ENCODE measurements around the gene LARGE1.

LARGE1 gene

DNA sequence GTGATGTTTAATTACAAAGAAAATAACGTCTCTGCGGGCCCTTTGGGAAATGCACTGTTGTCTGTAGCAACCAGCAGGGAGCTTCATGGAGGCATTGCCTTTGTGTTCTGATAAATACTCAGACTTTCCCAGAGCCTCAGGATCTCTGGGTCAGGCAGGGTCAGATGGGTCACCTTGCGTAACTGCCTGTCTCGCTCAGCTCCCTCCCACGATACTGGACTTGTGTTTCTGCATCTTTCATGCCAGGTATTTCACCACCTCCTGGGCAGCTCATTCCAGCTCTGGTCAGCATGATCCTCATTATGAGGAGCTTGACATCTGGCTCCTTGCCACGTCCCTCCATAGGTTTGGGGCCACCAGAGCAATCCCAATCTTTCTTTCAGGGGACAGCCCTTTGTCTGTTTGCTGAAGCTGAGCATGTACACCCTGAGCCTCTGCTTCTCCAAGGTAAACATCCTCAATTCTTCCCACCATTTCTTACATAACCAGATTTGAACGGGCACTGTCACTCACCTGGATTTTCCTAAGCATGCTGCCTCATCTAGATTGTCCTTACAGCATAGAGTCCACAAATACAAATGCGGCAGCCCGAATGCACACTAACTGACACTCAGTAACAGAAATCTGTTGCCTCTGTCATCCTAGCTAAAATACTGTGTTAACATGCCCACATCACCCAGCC lies 162.3 kb downstream of the LARGE1 start:
- DNase-seq = no peak

DNA sequence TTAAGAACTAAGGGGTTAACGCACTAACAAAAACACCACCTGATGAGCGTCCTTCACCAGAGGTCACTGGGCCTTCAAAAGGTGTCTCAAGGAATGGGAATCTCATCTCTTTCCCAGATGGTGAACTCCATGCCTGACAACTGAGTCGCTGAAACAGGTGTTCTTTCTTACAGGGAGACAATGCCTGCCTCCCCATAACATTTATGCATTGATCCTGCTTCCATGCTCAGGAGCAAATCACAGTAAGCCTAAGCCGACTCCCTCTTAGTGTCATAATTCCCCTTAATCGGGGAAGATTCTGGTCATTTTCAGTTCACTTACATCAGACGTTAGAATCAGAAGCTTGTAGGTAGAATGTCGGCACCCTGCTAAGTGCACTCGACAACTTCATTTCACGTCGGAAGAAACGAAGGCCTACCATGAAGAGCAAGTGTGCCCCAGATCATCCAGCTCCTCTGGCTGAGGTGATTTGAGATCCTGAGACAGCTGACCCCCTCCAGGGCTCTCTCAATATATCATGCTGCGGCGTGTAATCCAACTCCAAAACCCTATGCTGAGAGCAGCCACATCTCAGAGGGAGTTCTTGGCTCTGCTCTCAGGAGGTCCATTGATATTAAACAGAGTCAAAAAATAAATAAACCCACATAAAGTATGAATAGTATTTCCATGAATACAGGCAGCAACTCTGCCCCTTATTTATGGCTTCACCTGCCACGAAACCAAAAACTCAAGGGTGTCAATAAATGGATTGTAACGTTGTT lies 163.1 kb downstream of the LARGE1 start:
- DNase-seq = no peak

DNA sequence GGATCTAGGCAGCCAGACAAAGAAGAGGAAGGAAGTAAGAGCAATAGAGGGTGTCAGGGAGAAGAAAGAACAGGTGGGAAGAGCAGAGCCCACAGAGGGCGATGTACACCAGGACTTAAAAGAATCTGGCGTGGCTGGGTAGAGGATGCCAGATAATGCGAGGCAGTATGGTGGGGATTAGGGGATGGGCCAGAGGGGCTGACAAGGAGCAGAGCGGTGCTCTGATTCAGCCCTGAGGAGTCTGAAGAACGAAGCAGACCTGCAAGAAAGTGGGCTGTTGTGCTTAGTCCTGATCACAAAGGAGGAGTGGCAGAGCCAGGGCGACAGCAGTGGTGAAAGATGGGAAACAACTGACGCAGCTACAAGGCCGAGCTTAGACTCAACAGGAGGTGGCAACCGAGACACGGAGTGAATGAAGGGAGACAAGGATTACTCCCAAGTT lies 163.7 kb downstream of the LARGE1 start:
- DNase-seq = no peak

DNA sequence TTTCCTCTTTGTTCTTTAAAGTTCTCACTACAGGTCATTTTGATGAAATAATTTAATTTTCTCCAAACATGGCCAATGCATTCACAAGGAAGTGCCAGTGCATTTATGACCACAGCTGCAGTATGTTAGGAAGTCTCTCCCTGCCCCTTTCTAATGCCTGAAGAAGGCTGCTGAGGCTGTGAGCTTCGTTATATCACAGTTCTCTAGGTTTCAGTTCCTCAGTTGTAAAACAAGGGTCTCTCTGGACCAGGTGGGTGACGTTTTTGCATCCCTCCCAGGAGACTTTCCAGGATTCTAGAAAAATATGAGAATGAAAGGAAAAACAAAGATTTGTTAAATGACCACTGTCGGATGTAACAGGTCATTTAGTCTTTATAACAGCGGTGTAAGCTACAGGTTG lies 171.6 kb downstream of the LARGE1 start:
- DNase-seq = no peak

DNA sequence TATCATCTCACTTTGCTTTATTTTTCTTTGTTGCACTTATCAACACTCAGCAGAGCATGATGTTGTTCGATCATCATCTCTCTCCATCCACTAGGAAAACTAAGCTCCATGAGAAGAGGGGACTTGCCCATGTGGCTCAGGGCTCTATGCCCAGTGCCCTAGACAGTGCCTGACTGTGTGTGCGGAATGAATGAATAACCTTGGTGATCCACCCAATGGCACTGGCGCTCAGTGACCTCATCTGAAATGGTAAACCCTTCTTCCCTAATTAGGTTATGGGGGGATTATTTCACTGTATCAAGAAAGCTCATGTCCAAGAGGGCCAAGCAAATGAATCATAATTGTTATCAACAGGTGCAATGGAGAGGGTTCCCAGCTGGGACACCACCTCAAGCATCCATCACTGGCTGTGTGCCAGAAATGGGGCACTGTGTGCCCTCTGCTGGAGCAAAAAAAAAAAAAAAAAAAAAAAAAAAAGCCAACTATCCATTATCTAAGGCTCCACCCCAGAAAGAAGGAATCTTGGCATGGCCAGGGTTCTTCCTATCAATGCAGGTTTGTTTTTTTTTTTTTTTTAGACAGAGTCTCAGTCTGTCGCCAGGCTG lies 172.6 kb downstream of the LARGE1 start:
- no peak for DNase-seq

DNA sequence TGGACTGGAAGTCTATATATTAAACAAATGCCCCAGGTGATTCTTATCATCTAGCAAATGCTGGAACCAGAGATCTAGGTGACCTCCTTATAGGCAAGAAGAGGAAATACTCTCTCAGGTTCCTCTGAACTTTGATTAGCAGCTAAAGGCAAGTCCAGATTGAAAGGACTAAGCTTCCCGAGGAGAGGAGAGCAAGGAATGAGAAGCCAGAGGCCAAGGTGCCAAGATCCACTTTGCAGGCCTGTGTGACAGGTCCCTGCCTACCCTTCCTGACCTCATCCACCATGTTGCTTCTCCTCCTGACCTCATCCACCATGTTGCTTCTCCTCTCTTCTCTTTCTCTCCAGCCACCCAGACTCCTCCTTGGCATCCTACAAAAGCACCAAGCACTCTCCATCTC lies 173.2 kb downstream of the LARGE1 start:
- no peak for DNase-seq

DNA sequence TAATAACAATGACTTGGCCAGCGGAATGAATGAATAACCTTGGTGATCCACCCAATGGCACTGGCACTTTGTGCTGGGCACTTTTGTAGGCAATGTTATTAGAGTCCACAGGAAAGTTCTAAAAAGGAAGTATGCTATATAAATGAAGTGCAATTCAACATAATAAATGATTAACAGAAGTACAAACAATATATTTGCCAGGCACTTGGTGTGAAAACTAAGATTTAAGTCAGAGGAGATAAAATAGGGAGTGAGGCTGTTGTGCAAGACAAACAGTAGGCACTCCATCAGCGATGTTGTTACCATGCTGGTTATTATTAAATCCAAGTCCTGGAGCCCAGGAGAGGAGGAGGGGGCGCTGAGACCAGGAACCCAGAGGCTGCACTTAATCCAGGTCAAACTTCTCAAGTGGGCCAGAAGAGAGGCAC lies 173.8 kb downstream of the LARGE1 start:
- no peak for DNase-seq

DNA sequence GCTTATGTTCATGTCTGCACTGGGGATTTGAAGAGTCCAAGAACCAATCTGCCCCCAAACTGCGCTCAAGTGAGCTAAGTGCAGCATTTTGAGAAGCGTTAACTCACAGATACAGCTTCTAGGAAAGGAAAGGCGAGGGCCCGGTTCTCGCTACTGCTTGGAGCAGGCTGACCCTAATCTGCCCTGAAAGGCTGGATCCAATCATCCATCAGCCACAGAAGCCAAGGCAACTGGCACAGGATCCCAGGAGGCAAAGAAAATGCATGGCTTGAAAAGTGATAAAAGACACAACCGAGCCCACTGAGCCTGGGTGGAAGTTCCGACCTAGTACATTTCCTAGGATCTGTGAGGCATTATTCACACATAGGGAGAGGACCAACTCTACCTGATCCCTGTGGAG lies 174.8 kb downstream of the LARGE1 start:
- DNase-seq = no peak

DNA sequence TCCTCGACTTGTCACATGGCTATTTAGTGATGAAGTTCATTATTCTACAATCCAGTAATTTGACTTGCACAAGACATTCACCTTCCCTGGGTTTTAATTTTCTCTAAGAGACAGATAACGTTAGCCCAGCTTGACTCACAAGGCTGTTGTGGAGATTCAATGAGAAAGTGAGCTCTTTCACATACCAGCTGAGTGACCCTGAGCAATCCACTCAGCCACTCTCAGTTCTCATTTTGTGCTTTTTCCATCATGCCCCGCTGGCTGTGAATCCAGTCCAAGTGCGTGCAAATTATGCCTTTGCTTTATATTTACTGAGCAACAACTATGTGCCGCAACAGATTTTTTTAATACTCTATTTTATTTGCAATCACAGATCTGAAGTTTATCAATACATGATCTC lies 176.5 kb downstream of the LARGE1 start:
- no peak for DNase-seq

DNA sequence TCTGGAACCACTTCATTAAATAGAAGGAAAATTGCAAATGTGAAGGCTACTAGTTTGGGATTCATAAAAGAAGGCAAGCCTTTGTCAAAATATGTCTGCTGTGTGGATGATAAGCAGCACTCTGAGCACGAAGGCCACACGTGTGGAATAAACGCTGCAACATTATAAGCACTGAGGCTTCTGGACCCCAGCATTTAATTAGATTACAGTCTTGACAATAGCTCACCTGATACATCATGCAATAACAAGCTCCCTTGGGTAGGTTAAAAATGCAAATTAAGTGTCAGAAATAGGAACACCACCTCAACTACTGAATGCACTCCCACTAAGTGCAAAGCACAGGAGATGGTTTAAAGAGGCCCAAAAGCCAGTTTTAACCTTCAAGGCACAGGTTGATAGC lies 179.3 kb downstream of the LARGE1 start:
- DNase-seq = no peak

DNA sequence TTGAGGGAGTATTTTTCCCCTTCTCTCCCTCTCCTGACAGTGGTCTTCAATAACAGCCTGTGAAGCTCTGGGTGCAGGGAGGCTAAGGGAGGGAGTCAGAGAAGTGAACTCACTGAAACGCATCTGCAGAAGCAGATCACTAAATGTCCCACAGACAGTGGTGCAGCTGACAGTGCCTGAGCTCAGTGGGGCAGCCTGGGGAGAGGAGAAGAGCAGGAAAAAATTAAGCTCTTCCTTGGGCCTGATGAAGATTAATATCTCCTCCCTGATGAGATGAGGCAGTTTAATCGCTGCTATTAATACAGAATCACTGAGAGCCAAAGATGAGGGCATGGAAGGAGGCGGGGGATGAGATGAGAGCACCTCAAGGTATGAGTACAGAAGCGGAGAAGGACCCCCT lies 180.8 kb downstream of the LARGE1 start:
- no peak for DNase-seq

DNA sequence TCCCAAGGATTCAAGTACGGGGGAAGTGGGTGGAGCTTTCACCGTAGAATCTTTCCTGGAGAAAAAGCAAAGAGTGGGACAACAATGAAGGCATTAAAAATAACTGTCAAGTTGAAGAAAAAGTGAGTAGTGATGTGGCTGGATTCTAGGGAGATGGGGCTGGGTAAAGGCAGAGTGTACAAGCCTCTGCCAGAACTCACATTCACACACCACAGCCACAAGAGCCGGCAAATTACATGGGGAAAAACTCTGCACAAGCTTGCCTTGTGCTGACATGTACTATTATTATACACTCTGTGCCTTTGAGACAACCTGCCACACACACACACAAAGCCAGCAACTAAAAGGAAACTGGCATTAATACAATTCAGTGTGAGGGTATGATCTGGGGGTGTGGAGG lies 182.6 kb downstream of the LARGE1 start:
- no peak for DNase-seq

DNA sequence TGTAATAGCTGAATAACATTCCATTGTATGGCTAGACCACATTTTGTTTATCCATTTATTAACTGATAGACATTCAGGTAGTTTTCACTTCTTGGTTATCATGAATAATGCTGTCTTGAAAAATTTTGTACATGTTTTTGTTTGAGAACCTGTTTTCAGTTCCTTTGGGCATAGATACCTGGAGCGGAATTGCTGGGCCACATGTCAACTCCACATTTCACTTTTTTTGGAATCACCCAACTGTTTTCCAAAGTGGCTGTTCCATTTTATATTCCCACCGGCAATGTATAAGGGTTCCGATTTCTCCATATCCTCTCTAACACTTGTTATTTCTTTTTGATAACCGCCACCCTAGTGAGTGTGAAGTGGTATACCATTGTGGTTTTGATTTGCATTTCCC lies 184.3 kb downstream of the LARGE1 start:
- DNase-seq = no peak

DNA sequence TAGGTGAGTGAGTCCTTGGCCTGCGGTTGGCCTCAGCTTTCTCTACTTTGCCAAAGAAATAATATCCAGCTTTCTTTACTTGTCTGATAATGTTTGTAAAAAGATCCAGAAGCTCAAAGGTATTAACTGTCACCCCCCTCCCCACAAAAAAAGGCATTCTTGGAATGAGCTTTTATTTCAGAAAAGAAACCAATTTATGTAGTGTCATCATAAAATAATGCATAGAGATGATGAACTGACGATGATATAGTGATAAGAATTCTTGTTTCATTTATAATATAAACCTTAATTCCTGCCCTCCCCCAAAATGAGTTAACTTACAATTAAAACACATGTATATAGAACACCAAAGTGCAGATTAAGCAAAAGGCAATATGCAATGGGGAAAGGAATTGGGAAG lies 191.4 kb downstream of the LARGE1 start:
- DNase-seq = no peak

DNA sequence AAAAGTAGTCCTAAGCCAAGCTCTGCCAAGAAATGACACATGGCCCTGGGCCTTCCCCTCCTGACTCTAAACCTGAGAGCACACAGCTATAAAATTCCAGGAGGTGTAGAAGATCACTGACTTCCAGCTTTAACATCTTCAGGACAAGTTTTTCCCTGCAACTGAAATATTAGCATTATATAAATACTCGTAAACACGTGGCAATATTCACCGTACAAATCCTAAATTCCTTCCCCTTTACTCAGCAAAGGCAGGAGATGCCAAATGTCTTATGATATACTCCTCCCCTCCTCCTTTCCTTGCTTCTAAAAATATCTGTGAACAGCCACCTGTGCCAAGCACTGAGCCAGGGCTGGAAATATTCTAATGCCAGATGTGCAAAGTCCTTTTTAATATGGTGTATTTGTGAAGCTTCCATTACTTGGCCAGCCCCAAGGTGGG lies 194.0 kb downstream of the LARGE1 start:
- no peak for DNase-seq

DNA sequence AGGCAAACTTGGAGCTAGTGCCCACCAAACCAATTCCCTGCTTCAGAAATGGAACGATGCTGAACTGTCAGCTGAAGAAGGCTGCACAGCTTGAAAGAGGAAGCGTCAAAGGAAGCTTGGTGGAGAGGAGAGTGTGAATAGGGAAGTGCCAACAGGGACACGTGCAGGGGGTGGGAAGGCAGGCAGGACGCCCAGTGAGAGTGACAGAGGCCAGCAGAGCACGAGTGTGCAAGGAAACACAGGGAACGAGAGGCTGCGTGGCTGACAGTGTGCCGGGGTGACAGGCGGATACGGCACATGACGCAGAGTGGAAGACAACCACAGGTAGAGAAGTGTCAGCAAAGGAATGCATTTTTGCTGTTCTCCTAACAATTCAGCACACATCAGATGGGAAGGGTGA lies 196.4 kb downstream of the LARGE1 start:
- no peak for DNase-seq

DNA sequence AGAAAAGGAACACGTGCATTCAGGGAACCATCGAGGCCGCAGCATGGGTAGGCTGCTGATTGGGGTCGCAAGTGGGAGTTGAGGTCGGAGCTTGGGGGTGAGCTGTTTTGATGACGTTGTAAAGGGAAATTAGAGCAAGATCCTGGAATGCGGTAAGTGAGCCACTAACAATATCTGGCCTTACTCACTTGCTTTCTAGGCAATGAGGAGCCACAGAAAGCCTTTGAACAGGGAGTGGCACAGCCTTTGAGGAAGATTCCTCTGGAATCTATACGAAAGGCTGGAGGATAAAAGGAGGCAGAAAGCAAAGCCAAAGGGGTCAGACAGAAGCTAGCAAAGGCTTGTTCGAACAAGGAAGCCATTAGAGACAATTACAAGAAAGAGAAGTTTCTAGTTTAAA lies 197.5 kb downstream of the LARGE1 start:
- no peak for DNase-seq

DNA sequence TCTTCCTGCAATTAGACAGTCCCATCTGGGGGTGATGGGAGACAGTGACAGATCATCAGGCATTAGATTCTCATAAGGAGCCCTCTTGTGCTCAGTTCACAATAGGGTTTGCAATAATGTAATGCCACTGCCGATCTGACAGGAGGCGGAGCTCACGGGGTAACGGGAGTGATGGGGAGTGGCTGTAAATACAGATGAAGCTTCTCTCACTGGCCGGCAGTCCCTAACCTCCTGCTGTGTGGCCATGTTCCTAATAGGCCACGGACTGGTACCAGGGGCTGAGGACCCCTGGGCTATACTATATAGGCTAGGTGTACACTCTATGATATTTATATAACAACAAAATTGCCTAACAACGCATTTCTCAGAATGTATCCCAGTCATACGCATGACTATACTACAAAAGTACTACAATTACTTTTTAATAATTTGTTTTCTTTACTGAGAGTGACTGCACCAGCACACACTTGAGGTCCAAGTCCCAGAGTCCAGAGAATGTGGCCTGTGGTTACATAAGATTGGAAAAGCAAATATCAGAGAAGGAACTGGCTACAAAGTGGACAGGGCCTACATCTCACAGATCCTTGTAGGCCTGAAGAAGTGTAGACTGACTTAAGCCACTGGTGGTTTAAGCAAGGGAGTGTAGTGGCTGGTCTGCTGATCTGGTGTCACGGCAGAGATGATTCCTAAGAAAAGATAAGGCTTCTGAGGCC lies 200.0 kb downstream of the LARGE1 start:
- no peak for DNase-seq

DNA sequence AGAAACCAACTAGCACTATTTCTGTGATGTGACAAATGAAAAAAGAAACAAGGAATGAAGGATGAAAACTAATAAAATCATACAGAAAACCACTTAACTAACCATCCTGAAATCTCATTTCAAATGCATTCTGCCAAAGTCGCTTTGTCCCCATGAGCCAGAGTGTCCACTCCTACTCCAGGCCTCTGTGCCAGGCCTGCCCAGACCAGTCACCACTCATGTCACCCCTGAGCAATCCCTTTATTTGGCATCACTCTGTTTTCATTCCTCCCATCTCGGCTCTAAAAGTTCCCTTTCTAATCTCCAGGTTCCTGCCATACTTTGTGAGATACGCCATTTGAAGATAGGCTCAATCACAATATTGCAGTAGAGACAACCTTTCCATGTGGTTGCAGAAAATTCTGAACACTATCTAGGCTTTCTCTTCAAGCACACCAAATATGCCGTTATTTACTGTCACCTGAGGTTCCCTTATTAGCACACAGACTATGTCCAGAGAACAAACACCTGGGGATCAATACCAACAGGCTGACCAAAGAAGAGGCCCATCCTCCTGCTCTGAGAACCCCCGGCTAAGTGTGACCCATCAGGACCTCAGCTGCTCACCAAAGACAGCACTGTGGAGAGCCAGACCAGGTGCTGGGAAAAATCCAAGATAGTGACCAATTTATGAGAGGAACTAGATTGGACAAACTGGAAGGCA lies 202.4 kb downstream of the LARGE1 start:
- DNase-seq = no peak

DNA sequence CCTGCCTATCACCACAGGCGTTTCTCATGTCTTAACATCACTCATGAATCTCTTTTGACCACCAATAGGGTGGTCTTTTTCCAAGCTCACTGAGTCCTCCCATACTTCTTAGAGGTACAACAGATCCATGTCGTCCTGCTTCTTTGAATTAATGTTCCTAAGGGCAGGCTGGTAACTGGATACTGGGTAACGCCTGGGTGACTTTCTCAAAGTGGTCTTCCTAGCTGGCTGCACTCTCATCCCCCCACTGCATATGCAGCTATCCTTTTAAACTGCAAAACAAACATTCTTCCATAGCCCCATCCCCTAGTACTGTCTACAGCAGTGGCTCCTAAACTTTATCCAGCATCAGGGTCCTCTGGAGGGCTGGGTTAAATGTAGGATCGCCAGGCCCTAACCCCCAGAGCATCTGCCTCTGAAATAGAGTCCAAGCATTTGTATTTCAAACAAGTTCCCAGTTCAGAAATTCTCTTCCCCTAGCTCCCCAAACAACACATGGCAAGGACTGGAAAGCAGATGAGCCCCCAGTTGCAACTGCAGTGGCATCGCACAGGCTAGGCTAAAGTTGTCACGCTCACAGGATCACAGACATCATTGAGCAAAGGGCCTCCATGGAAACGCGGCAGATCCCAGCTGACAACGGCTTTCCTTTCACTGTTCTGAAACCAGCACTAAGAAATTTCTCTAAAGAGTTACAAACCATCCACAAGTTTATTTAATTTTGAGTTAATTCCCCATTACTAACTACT lies 204.9 kb downstream of the LARGE1 start:
- no peak for DNase-seq

DNA sequence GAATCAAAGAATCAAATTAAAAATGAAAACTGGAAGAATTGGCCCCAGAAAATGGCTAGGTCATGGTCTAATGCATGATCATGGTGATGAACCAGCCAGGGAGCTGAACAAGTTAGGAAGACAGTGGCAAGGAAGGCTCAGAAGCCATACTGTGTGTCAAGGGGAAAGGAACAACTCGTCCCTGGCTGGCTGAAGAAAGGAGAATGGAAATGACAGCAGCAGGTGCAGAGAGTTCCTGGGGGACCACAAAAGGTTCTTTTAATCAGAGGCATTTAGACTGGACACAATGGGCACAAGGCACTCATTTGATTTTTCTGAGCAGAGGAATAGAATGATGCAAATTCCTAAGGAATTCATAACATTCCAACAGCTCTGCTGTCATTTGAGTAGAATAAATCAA lies 209.9 kb downstream of the LARGE1 start:
- no peak for DNase-seq

DNA sequence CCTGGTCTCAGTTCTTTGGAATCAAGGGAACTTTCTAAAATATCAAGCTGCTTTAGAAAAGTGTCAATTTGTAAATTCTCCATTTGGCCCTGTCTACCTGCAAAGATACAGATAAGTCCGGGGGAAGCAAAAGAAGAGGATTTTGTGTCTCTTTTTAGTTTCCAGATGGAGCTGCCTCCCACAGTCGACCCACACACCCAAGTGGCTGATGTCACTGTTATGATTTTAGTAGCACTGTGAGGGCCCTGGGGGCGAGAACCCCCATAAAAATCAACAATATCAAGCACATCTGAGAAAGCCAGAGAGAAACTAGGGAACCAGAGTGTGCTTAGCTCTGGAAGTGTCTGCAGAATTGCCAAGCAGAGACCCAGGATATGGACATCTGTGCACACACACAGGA lies 212.7 kb downstream of the LARGE1 start:
- DNase-seq = no peak

All from stimulated activated naive CD4-positive, alpha-beta T cell treated with Interleukin-2 at 50 U/mL for 16 hours (primary cell).